ENCODE data around the gene C11orf86.

Gene C11orf86

GRCh38 chr11:66976028-66976467 is 944 bp downstream of the C11orf86 start:
- no peak overlapping the region for H3K4me3 ChIP-seq (ENCODE audit: low read depth, low read length)
- ChIA-PET POLR2A (no interaction called here), CTCF (interaction anchor here (0.7 to 2.4 kb wide), 20 partner anchors 9 to 283 kb away, joined by 3 to 11 read pairs (median 4); no protein-coding TSS in a partner anchor)
- TF ChIP-seq CTCF (IDR thresholded peaks at IDR 0.05; ENCODE audit: insufficient read depth, low read length, missing control alignments), result peak; percentile 72
- no peak for DNase-seq (ENCODE audit: low read depth, low spot score)

- no peak for DNase-seq (ENCODE audit: low read depth, low spot score)
- no peak for TF ChIP-seq CTCF (IDR thresholded peaks at IDR 0.05; ENCODE audit: insufficient read depth, low read length, missing control alignments)
- no peak overlapping the region for H3K4me3 ChIP-seq (ENCODE audit: low read depth, low read length)
- POLR2A ChIA-PET, result no interaction called here
- CTCF ChIA-PET, result interaction anchor here (0.8 to 2.4 kb wide), 11 partner anchors 8 to 284 kb away, joined by 3 to 11 read pairs (median 4); no protein-coding TSS in a partner anchor
Measured at GRCh38 chr11:66976925-66977324, 1.8 kb downstream of the C11orf86 start.

- CTCF ChIA-PET, result no interaction called here
Measured at GRCh38 chr11:66978229-66978628, 3.1 kb downstream of the C11orf86 start.

GRCh38 chr11:66978717-66979116 is 3.6 kb downstream of the C11orf86 start:
- ChIA-PET POLR2A (no interaction called here), CTCF (no interaction called here)
- TF ChIP-seq CTCF (IDR thresholded peaks at IDR 0.05; ENCODE audit: insufficient read depth, low read length, missing control alignments), result no peak
- H3K4me3 ChIP-seq (ENCODE audit: low read depth, low read length), result no peak overlapping the region
- DNase-seq (ENCODE audit: low read depth, low spot score), result no peak

More at GRCh38 chr11:66978229-66978628, 3.1 kb downstream of the C11orf86 start:
- DNase-seq (ENCODE audit: low read depth, low spot score), result no peak
- POLR2A ChIA-PET, result no interaction called here
- no peak overlapping the region for H3K4me3 ChIP-seq (ENCODE audit: low read depth, low read length)
- TF ChIP-seq CTCF (IDR thresholded peaks at IDR 0.05; ENCODE audit: insufficient read depth, low read length, missing control alignments), result no peak

- no peak for TF ChIP-seq CTCF (IDR thresholded peaks at IDR 0.05; ENCODE audit: insufficient read depth, low read length, missing control alignments)
- no peak overlapping the region for H3K4me3 ChIP-seq (ENCODE audit: low read depth, low read length)
- DNase-seq (ENCODE audit: low read depth, low spot score), result no peak
- ChIA-PET CTCF (interaction anchor here (1.4 kb wide), 1 partner anchor 17 kb away, joined by 3 read pairs; no protein-coding TSS in a partner anchor), POLR2A (no interaction called here)
Measured at GRCh38 chr11:66979336-66979980, 4.4 kb downstream of the C11orf86 start.

GRCh38 chr11:66981976-66982578 is 7.0 kb downstream of the C11orf86 start:
- DNase-seq (ENCODE audit: low read depth, low spot score), result no peak
- CTCF ChIA-PET, result no interaction called here
- H3K4me3 ChIP-seq (ENCODE audit: low read depth, low read length), result no peak overlapping the region
- no peak for TF ChIP-seq CTCF (IDR thresholded peaks at IDR 0.05; ENCODE audit: insufficient read depth, low read length, missing control alignments)
- POLR2A ChIA-PET, result interaction anchor here (0.7 kb wide), 1 partner anchor 123 kb away, joined by 3 read pairs; no protein-coding TSS in a partner anchor

Measured in AG04449 (cell line).